Karpas-422 (cell line): ENCODE measurements around the gene SLC25A22. TPM values are rescaled to one million over a fixed set of nuclear protein-coding genes. Genes with fewer than 3 reads are reported as not detected.
A peak's percentile ranks its signal among the peaks of the same experiment; 100 is the strongest.

Experiments
- DNase-seq: peaks from one replicate; pipeline ENCODE4 v3.0.0-alpha.2; 2015
- H2AFZ ChIP-seq: fragments of 200-600 bp; sonication (generic); 2 replicates; pipeline ENCODE4 v1.6.1; 2014; ENCODE audit warnings: antibody characterized with exemption, low read length, mixed read lengths
- H3K27ac ChIP-seq: fragments of 200-600 bp; sonication (generic); 2 replicates; pipeline ENCODE4 v1.5.1; 2014; ENCODE audit warnings: mild to moderate bottlenecking, low read length, moderate library complexity
- H3K27me3 ChIP-seq: fragments of 200-600 bp; sonication (generic); 2 replicates; pipeline ENCODE4 v1.6.1; 2014; ENCODE audit warnings: low read length, mixed read lengths
- H3K36me3 ChIP-seq: fragments of 200-600 bp; sonication (generic); 2 replicates; pipeline ENCODE4 v1.6.1; 2014; ENCODE audit warnings: low read length, mixed read lengths; ENCODE audit not compliant: insufficient read depth
- H3K4me1 ChIP-seq: fragments of 200-600 bp; sonication (generic); 2 replicates; pipeline ENCODE4 v1.6.1; 2014; ENCODE audit warnings: mild to moderate bottlenecking, low read length, mixed read lengths
- H3K4me2 ChIP-seq: fragments of 200-600 bp; sonication (generic); 2 replicates; pipeline ENCODE4 v1.6.1; 2014; ENCODE audit warnings: low read length, low read depth, mild to moderate bottlenecking; ENCODE audit not compliant: poor library complexity, severe bottlenecking
- H3K4me3 ChIP-seq: fragments of 200-600 bp; sonication (generic); 2 replicates; pipeline ENCODE4 v1.5.1; 2014; ENCODE audit warnings: mild to moderate bottlenecking, antibody characterized with exemption, low read length, mixed read lengths
- H3K79me2 ChIP-seq: fragments of 200-600 bp; sonication (generic); 2 replicates; pipeline ENCODE4 v1.6.1; 2014; ENCODE audit warnings: mild to moderate bottlenecking, low read length, mixed read lengths
- H3K9ac ChIP-seq: fragments of 200-600 bp; sonication (generic); 2 replicates; pipeline ENCODE4 v1.6.0; 2014; ENCODE audit warnings: low read length
- H3K9me2 ChIP-seq: fragments of 200-600 bp; sonication (generic), shearing (Covaris generic); replicated peaks from 2 replicates; pipeline ENCODE4 v1.6.0; 2014; ENCODE audit warnings: mild to moderate bottlenecking, low read length, moderate library complexity; ENCODE audit not compliant: insufficient read depth
- H3K9me3 ChIP-seq: fragments of 300-700, 200-600 bp; sonication (generic); 2 replicates; pipeline ENCODE4 v1.6.1; 2014; ENCODE audit warnings: low read length, mixed read lengths
- H4K20me1 ChIP-seq: fragments of 200-600 bp; sonication (generic); 2 replicates; pipeline ENCODE4 v1.6.1; 2014; ENCODE audit warnings: mild to moderate bottlenecking, antibody characterized with exemption, low read length, low read depth; ENCODE audit not compliant: insufficient read depth
- total RNA-seq: library from RNA; depleted of rRNA; stranded (reverse); fragments of >200 nt; shearing (Covaris generic); gene quantifications from 2 replicates; pipeline ENCODE4 v1.2.3, GENCODE V29; 2014; ENCODE audit warnings: low replicate concordance

SLC25A22 gene
- total RNA-seq, 1 experiment from 2014 or later, result 9.3 TPM

GRCh38 chr11:793556-793955 is 4.5 kb downstream of the SLC25A22 start:
- Histone ChIP-seq H4K20me1 (peaks cover 16% of the 10 kb centered on the region; the same call in 1 of the 2 replicates), H3K27me3 (no peaks in the 10 kb centered on the region), H3K9ac (no peak overlapping the region), H3K4me2 (no peak overlapping the region), H3K9me3 (no peaks in the 10 kb centered on the region), H3K36me3 (no peaks in the 10 kb centered on the region), H3K4me3 (no peak overlapping the region), H3K79me2 (peaks cover 36% of the 10 kb centered on the region), H3K9me2 (no peaks in the 10 kb centered on the region), H3K4me1 (peaks cover 46% of the 10 kb centered on the region), H2AFZ (no peak overlapping the region), H3K27ac (no peak overlapping the region)
- no peak for DNase-seq

- H3K9ac ChIP-seq, result no peak overlapping the region
- H3K4me1 ChIP-seq, result peaks cover 53% of the 10 kb centered on the region
- peaks cover 18% of the 10 kb centered on the region; the same call in 1 of the 2 replicates for H4K20me1 ChIP-seq
- H3K27ac ChIP-seq, result no peak overlapping the region
- H3K9me2 ChIP-seq, result no peaks in the 10 kb centered on the region
- H3K4me2 ChIP-seq, result no peak overlapping the region
- no peak overlapping the region for H2AFZ ChIP-seq
- no peak overlapping the region for H3K4me3 ChIP-seq
- H3K79me2 ChIP-seq, result peaks cover 42% of the 10 kb centered on the region
- H3K9me3 ChIP-seq, result no peaks in the 10 kb centered on the region
- H3K36me3 ChIP-seq, result 0 out of 2 replicates have a peak, but pooled peaks cover under 1% of the 10 kb centered on the region
- no peaks in the 10 kb centered on the region for H3K27me3 ChIP-seq
- no peak for DNase-seq
Observed at GRCh38 chr11:792873-793272, 5.2 kb downstream of the SLC25A22 start.

GRCh38 chr11:792535-792821 is 5.6 kb downstream of the SLC25A22 start:
- no peaks in the 10 kb centered on the region for H3K27me3 ChIP-seq
- no peak overlapping the region for H3K9ac ChIP-seq
- H3K27ac ChIP-seq, result no peak overlapping the region
- peaks cover 42% of the 10 kb centered on the region for H3K79me2 ChIP-seq
- no peak overlapping the region for H3K4me2 ChIP-seq
- 0 out of 2 replicates have a peak, but pooled peaks cover 3% of the 10 kb centered on the region for H3K36me3 ChIP-seq
- H3K4me3 ChIP-seq, result no peak overlapping the region
- peaks cover 57% of the 10 kb centered on the region for H3K4me1 ChIP-seq
- DNase-seq, result no peak
- H3K9me3 ChIP-seq, result no peaks in the 10 kb centered on the region
- H4K20me1 ChIP-seq, result peaks cover 18% of the 10 kb centered on the region; the same call in 1 of the 2 replicates
- H3K9me2 ChIP-seq, result no peaks in the 10 kb centered on the region
- H2AFZ ChIP-seq, result no peak overlapping the region

GRCh38 chr11:791658-792534 is 6.2 kb downstream of the SLC25A22 start:
- Histone ChIP-seq H3K9ac (no peak overlapping the region), H2AFZ (no peak overlapping the region), H3K36me3 (0 out of 2 replicates have a peak, but pooled peaks cover 3% of the 10 kb centered on the region), H3K9me2 (no peaks in the 10 kb centered on the region), H4K20me1 (peaks cover 16% of the 10 kb centered on the region; the same call in 1 of the 2 replicates), H3K4me2 (no peak overlapping the region), H3K27ac (no peak overlapping the region), H3K4me3 (no peak overlapping the region), H3K27me3 (no peaks in the 10 kb centered on the region), H3K9me3 (no peaks in the 10 kb centered on the region), H3K79me2 (peaks cover 40% of the 10 kb centered on the region), H3K4me1 (peaks cover 61% of the 10 kb centered on the region)
- DNase-seq, result no peak

- H4K20me1 ChIP-seq, result peaks cover 15% of the 10 kb centered on the region; the same call in 1 of the 2 replicates
- peak overlapping the region; percentile 83; the same call in 1 of the 2 replicates for H3K4me3 ChIP-seq
- peak overlapping the region; percentile 86 for H3K4me2 ChIP-seq
- H3K9me2 ChIP-seq, result no peaks in the 10 kb centered on the region
- H3K9me3 ChIP-seq, result no peaks in the 10 kb centered on the region
- peaks cover 32% of the 10 kb centered on the region for H3K79me2 ChIP-seq
- no peaks in the 10 kb centered on the region for H3K27me3 ChIP-seq
- peak overlapping the region; percentile 90 for H3K9ac ChIP-seq
- 0 out of 2 replicates have a peak, but pooled peaks cover 3% of the 10 kb centered on the region for H3K36me3 ChIP-seq
- H3K4me1 ChIP-seq, result peaks cover 62% of the 10 kb centered on the region
- DNase-seq, result peak; percentile 88
- H3K27ac ChIP-seq, result peak overlapping the region; percentile 81
- no peak overlapping the region for H2AFZ ChIP-seq
Observed at GRCh38 chr11:790721-791564, 7.1 kb downstream of the SLC25A22 start.

- H2AFZ ChIP-seq, result no peak within 1 kb of the TSS
- H3K9ac ChIP-seq, result peak within 1 kb of the TSS; percentile 90
- H3K4me2 ChIP-seq, result peak within 1 kb of the TSS; percentile 86
- DNase-seq, result peak; percentile 93
- no peaks in the 10 kb centered on the region for H3K9me3 ChIP-seq
- H3K79me2 ChIP-seq, result peaks cover 26% of the 10 kb centered on the region
- peak within 1 kb of the TSS; percentile 83 for H3K4me3 ChIP-seq
- H4K20me1 ChIP-seq, result peaks cover 12% of the 10 kb centered on the region; the same call in 1 of the 2 replicates
- H3K9me2 ChIP-seq, result no peaks in the 10 kb centered on the region
- H3K4me1 ChIP-seq, result peaks cover 57% of the 10 kb centered on the region
- H3K27ac ChIP-seq, result peak within 1 kb of the TSS; percentile 81
- H3K27me3 ChIP-seq, result no peaks in the 10 kb centered on the region
- H3K36me3 ChIP-seq, result 0 out of 2 replicates have a peak, but pooled peaks cover 3% of the 10 kb centered on the region
Observed at GRCh38 chr11:789943-790342, 8.1 kb downstream of the SLC25A22 start, which contains the start of gene CEND1. CEND1 (minus strand) TSS chr11:790090; CDS start chr11:788576, 1,514 bp downstream.

GRCh38 chr11:788953-789940 is 8.8 kb downstream of the SLC25A22 start:
- peak; percentile 85 for DNase-seq
- no peaks in the 10 kb centered on the region for H3K27me3 ChIP-seq
- H3K4me1 ChIP-seq, result peaks cover 51% of the 10 kb centered on the region
- H3K4me3 ChIP-seq, result peak overlapping the region; percentile 83
- no peaks in the 10 kb centered on the region for H3K9me2 ChIP-seq
- H3K9me3 ChIP-seq, result no peaks in the 10 kb centered on the region
- H3K9ac ChIP-seq, result peak overlapping the region; percentile 90
- 0 out of 2 replicates have a peak, but pooled peaks cover 3% of the 10 kb centered on the region for H3K36me3 ChIP-seq
- H4K20me1 ChIP-seq, result peaks cover 7% of the 10 kb centered on the region; the same call in 1 of the 2 replicates
- H3K27ac ChIP-seq, result peak overlapping the region; percentile 81
- H2AFZ ChIP-seq, result no peak overlapping the region
- peak overlapping the region; percentile 86 for H3K4me2 ChIP-seq
- peaks cover 19% of the 10 kb centered on the region for H3K79me2 ChIP-seq
